A549 (cell line): ENCODE results near the gene DYNC1LI2. TPM values are rescaled to one million over a fixed set of nuclear protein-coding genes. Genes with fewer than 3 reads are reported as not detected.

Experiments used
- ATAC-seq, 2 experiments: fragments of 200-7000 bp in 1 of 2; fragments of >200 bp in 1 of 2; cut with Nextera tagmentation in 1 of 2; cut with Tn5 transposase in 1 of 2; 3 replicates each; pipeline versions ENCODE4 v1.8.0 to v1.9.1; 2018 to 2020; ENCODE audit warnings: mild to moderate bottlenecking in 1 of 2, moderate library complexity in 1 of 2
- CTCF ChIA-PET: fragments of 300-600 bp; sonication (Branson Sonifier 250); formaldehyde crosslinking; extraction: SDS; loops from one replicate; lab custom pipeline; 2021; ENCODE audit warnings: antibody characterized with exemption, inconsistent platforms; lab: Yijun Ruan, JAX
- POLR2A ChIA-PET: fragments of 350-600 bp; formaldehyde crosslinking; extraction: SDS; loops from one replicate; lab custom pipeline; 2021; ENCODE audit warnings: antibody characterized with exemption, inconsistent platforms; lab: Yijun Ruan, JAX
- DNase-seq, 2 experiments: peaks; one replicate each; pipeline versions ENCODE4 v3.0.0 to v3.0.0-alpha.2; 2011 to 2016; ENCODE audit warnings: low read depth in 1 of 2, low spot score in 1 of 2
- FAIRE-seq: peaks from 2 replicates; lab custom pipeline; 2011; peaks lifted over from hg19 to GRCh38; lab: Jason Lieb, UNC
- H3K27ac ChIP-seq, 2 experiments: fragments of >200 bp; sonication (Bioruptor Twin); formaldehyde crosslinking; 3 replicates each; pipeline ENCODE4 v1.5.1; 2016 to 2017
- H3K4me1 ChIP-seq: fragments of >200 bp; sonication (Bioruptor Twin); formaldehyde crosslinking; 3 replicates; pipeline ENCODE4 v1.6.1; 2016
- H3K4me2 ChIP-seq: fragments of >200 bp; sonication (Bioruptor Twin); formaldehyde crosslinking; 3 replicates; pipeline ENCODE4 v1.6.1; 2016
- H3K4me3 ChIP-seq: fragments of >200 bp; sonication (Bioruptor Twin); formaldehyde crosslinking; 3 replicates; pipeline ENCODE4 v1.5.1; 2016
- H3K9me3 ChIP-seq: fragments of >200 bp; sonication (Bioruptor Twin); formaldehyde crosslinking; 3 replicates; pipeline ENCODE4 v1.6.1; 2016
- BHLHE40 ChIP-seq: IDR thresholded peaks from 2 replicates; pipeline ENCODE4 v1.6.1; 2012; ENCODE audit warnings: low read depth, low read length, inconsistent platforms
- CBX2 ChIP-seq: fragments of 200-600 bp; sonication (generic); IDR thresholded peaks from 2 replicates; pipeline ENCODE4 v1.6.1; 2016; ENCODE audit warnings: low read depth, mild to moderate bottlenecking, borderline replicate concordance
- CEBPB ChIP-seq, 2 experiments: fragments of >200 bp in 1 of 2; sonication (Bioruptor Twin) in 1 of 2; formaldehyde crosslinking in 1 of 2; IDR thresholded peaks; 2 replicates each; pipeline ENCODE4 v1.6.1; 2012 to 2016
- CHD2 ChIP-seq: fragments of 150-350 bp; IDR thresholded peaks from 2 replicates; pipeline ENCODE4 v1.6.1; 2014; ENCODE audit warnings: low read length; ENCODE audit not compliant: partially characterized antibody
- CHD4 ChIP-seq: fragments of 200-600 bp; sonication (generic); IDR thresholded peaks from 2 replicates; pipeline ENCODE4 v1.6.1; 2016; ENCODE audit warnings: antibody characterized with exemption, mild to moderate bottlenecking, borderline replicate concordance
- EHF ChIP-seq: fragments of 250-450 bp; sonication (Bioruptor Pico); IDR thresholded peaks from 2 replicates; pipeline ENCODE4 v1.5.0; 2020; ENCODE audit warnings: mild to moderate bottlenecking
- ESRRA ChIP-seq: fragments of 150-350 bp; IDR thresholded peaks from 2 replicates; pipeline ENCODE4 v1.6.1; 2014; ENCODE audit warnings: mild to moderate bottlenecking, low read length, borderline replicate concordance
- FOXS1 ChIP-seq: fragments of 250-450 bp; sonication (Bioruptor Pico); IDR thresholded peaks from 2 replicates; pipeline ENCODE4 v1.5.0; 2020; ENCODE audit warnings: mild to moderate bottlenecking, moderate library complexity
- GATA3 ChIP-seq: IDR thresholded peaks from 2 replicates; pipeline ENCODE4 v1.6.1; 2012; ENCODE audit warnings: borderline replicate concordance
- JUNB ChIP-seq: fragments of >200 bp; sonication (Bioruptor Twin); formaldehyde crosslinking; IDR thresholded peaks from 2 replicates; pipeline ENCODE4 v1.6.1; 2016
- MAFK ChIP-seq: fragments of 450-650 bp; IDR thresholded peaks from 2 replicates; pipeline ENCODE4 v1.6.1; 2014; ENCODE audit not compliant: partially characterized antibody
- PBX3 ChIP-seq: IDR thresholded peaks from 2 replicates; pipeline ENCODE4 v1.6.1; 2012
- POLR2A ChIP-seq: IDR thresholded peaks from 2 replicates; pipeline ENCODE4 v1.6.1; 2012; ENCODE audit warnings: mild to moderate bottlenecking, low read length
- RAD21 ChIP-seq, 2 experiments: fragments of >200 bp in 1 of 2; sonication (Bioruptor Twin) in 1 of 2; formaldehyde crosslinking in 1 of 2; IDR thresholded peaks in 1 of 2; conservative IDR thresholded peaks in 1 of 2; 2 replicates in 1 of 2; 3 replicates in 1 of 2; pipeline ENCODE4 v1.6.1; 2012 to 2018; ENCODE audit warnings: inconsistent platforms in 1 of 2
- RCOR1 ChIP-seq: fragments of 150-350 bp; IDR thresholded peaks from 2 replicates; pipeline ENCODE4 v1.6.1; 2014; ENCODE audit warnings: antibody characterized with exemption, low read length, low read depth
- RFX5 ChIP-seq: fragments of 450-650 bp; IDR thresholded peaks from 2 replicates; pipeline ENCODE4 v1.7.1; 2014; ENCODE audit warnings: antibody characterized with exemption, mild to moderate bottlenecking, moderate library complexity
- SREBF2 ChIP-seq: fragments of 450-650 bp; IDR thresholded peaks from 2 replicates; pipeline ENCODE4 v1.6.1; 2014; ENCODE audit warnings: mild to moderate bottlenecking, moderate library complexity
- TFCP2L1 ChIP-seq: fragments of 250-450 bp; sonication (Bioruptor Pico); IDR thresholded peaks from 2 replicates; pipeline ENCODE4 v1.5.0; 2021; ENCODE audit warnings: mild to moderate bottlenecking
- ZC3H11A ChIP-seq: fragments of 450-650 bp; IDR thresholded peaks from 2 replicates; pipeline ENCODE4 v1.6.1; 2014; ENCODE audit warnings: antibody characterized with exemption, mild to moderate bottlenecking
- ZNF302 ChIP-seq: fragments of 250-450 bp; sonication (Bioruptor Pico); IDR thresholded peaks from 2 replicates; pipeline ENCODE4 v1.9.0; 2021; ENCODE audit warnings: inconsistent platforms, mild to moderate bottlenecking, moderate library complexity
- WGBS: methylation state at CpG from one replicate; pipeline ENCODE4 v1.1.6; 2017; ENCODE audit errors: missing lambda C conversion rate; 5-methylcytosine and 5-hydroxymethylcytosine counted together
- polyA plus RNA-seq, 4 experiments: library from polyadenylated mRNA; depleted of rRNA in 3 of 4; stranded (reverse); fragments of >200 nt; fragmentation: RNase III in 1 of 4; extraction: RNeasy Plus Mini Kit Qiagen cat#74134 plus additional on column Dnase treatment in 1 of 4; gene quantifications; 2 replicates in 3 of 4; 3 replicates in 1 of 4; pipeline ENCODE4 v1.2.3, GENCODE V29; 2011 to 2017
- TF ChIP-seq, protein P1 (sequence below): fragments of >200 bp; sonication (Bioruptor Twin); formaldehyde crosslinking; IDR thresholded peaks from 2 replicates; pipeline ENCODE4 v1.6.1; 2016
- TF ChIP-seq, protein P2 (sequence below): fragments of 250-450 bp; sonication (Bioruptor Pico); IDR thresholded peaks from 2 replicates; pipeline ENCODE4 v1.5.0; 2020; ENCODE audit warnings: low read depth, mild to moderate bottlenecking, moderate library complexity
- TF ChIP-seq, protein P3 (sequence below): fragments of 200-600 bp; sonication (generic); IDR thresholded peaks from 2 replicates; pipeline ENCODE4 v1.6.1; 2016; ENCODE audit warnings: antibody characterized with exemption, mild to moderate bottlenecking, moderate library complexity
- TF ChIP-seq, protein P4 (sequence below): fragments of >200 bp; sonication (Bioruptor Twin); formaldehyde crosslinking; IDR thresholded peaks from 3 replicates; pipeline ENCODE4 v1.6.1; 2016
- TF ChIP-seq, protein P5 (sequence below): IDR thresholded peaks from 2 replicates; pipeline ENCODE4 v1.6.1; 2012

The DYNC1LI2 gene
- polyA plus RNA-seq, 2 of the 4 experiments (the other 2 are of a cell fraction), result 96.5 to 112 TPM

DNA sequence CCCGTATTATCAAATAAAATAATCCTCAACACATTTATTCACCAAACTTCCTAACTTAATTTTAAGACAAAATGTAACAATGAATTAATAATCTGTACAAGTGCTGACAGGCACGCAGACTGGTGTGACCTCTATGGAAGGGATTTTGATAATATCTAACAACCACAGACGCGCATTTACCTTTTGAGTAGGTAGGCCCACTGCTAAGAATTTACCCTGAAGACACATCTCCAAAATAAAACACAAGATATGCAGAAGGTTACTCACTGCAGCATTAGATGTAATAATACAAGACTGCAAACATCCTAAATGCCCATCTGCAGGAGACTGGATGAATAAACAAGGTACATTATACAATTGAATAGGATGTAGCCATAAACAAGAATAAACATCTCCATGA lies 32.2 kb downstream of the DYNC1LI2 start:
- H3K9me3 ChIP-seq, result no peaks in the 10 kb centered on the region
- TF ChIP-seq EHF (CRISPR knock-in tag) (no peak), FOXS1 (CRISPR knock-in tag) (no peak), CHD2 (no peak), CHD4 (no peak), SREBF2 (no peak), ZC3H11A (no peak), CEBPB (IDR thresholded peaks at IDR 0.05) (no peak), ESRRA (no peak), BHLHE40 (no peak), MAFK (no peak)
- TF ChIP-seq, protein P1, sequence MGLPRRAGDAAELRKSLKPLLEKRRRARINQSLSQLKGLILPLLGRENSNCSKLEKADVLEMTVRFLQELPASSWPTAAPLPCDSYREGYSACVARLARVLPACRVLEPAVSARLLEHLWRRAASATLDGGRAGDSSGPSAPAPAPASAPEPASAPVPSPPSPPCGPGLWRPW, result no peak
- TF ChIP-seq, protein P2, sequence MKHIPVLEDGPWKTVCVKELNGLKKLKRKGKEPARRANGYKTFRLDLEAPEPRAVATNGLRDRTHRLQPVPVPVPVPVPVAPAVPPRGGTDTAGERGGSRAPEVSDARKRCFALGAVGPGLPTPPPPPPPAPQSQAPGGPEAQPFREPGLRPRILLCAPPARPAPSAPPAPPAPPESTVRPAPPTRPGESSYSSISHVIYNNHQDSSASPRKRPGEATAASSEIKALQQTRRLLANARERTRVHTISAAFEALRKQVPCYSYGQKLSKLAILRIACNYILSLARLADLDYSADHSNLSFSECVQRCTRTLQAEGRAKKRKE (CRISPR knock-in tag), result no peak
- TF ChIP-seq, protein P3, sequence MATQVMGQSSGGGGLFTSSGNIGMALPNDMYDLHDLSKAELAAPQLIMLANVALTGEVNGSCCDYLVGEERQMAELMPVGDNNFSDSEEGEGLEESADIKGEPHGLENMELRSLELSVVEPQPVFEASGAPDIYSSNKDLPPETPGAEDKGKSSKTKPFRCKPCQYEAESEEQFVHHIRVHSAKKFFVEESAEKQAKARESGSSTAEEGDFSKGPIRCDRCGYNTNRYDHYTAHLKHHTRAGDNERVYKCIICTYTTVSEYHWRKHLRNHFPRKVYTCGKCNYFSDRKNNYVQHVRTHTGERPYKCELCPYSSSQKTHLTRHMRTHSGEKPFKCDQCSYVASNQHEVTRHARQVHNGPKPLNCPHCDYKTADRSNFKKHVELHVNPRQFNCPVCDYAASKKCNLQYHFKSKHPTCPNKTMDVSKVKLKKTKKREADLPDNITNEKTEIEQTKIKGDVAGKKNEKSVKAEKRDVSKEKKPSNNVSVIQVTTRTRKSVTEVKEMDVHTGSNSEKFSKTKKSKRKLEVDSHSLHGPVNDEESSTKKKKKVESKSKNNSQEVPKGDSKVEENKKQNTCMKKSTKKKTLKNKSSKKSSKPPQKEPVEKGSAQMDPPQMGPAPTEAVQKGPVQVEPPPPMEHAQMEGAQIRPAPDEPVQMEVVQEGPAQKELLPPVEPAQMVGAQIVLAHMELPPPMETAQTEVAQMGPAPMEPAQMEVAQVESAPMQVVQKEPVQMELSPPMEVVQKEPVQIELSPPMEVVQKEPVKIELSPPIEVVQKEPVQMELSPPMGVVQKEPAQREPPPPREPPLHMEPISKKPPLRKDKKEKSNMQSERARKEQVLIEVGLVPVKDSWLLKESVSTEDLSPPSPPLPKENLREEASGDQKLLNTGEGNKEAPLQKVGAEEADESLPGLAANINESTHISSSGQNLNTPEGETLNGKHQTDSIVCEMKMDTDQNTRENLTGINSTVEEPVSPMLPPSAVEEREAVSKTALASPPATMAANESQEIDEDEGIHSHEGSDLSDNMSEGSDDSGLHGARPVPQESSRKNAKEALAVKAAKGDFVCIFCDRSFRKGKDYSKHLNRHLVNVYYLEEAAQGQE, result no peak
- TF ChIP-seq, protein P4, sequence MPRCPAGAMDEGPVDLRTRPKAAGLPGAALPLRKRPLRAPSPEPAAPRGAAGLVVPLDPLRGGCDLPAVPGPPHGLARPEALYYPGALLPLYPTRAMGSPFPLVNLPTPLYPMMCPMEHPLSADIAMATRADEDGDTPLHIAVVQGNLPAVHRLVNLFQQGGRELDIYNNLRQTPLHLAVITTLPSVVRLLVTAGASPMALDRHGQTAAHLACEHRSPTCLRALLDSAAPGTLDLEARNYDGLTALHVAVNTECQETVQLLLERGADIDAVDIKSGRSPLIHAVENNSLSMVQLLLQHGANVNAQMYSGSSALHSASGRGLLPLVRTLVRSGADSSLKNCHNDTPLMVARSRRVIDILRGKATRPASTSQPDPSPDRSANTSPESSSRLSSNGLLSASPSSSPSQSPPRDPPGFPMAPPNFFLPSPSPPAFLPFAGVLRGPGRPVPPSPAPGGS, result no peak
- TF ChIP-seq, all 56 proteins: peak for 0
- Histone ChIP-seq H3K27ac (no peak overlapping the region), H3K4me1 (no peaks in the 10 kb centered on the region), H3K4me2 (no peak overlapping the region), H3K4me3 (no peak overlapping the region)
- FAIRE-seq (peak; percentile 70), DNase-seq (no peak), ATAC-seq (no peak)
- WGBS, result 91% methylated on average over 4 of the region's 4 CpGs
- ChIA-PET POLR2A (no interaction called here), CTCF (interaction anchor here (2.0 kb wide), 1 partner anchor 57 kb away, joined by 4 read pairs; no protein-coding TSS in a partner anchor)

DNA sequence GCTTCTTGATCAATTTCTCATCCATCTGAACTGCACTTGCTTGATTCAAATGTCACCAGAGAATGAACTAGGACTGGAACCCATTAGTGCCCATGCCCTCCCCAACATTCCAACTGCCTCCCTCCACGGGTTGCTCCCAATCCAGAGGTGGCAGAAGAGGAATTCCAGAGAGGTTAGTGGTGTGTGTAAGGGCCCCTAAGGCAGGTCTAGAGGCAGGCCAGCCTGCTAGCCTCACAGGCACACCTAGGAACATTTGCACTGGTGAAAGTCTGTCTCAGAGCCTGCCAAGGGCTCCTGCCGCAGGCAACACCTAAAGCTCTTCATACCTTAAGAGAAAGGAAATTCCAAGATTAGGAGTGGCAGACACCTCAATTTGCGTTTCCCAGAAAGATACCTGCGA lies 33.6 kb downstream of the DYNC1LI2 start:
- no peak; a peak in 1 of 6 replicates for ATAC-seq
- no peak for DNase-seq
- CTCF ChIA-PET, result interaction anchor here (1.4 to 3.6 kb wide), 2 partner anchors 10 to 23 kb away, joined by 3 to 19 read pairs; no protein-coding TSS in a partner anchor

More for the DNA sequence above, 33.6 kb downstream of the DYNC1LI2 start:
- no peak for FAIRE-seq
- Histone ChIP-seq H3K4me3 (no peak overlapping the region), H3K4me2 (no peak overlapping the region), H3K9me3 (no peaks in the 10 kb centered on the region), H3K27ac (no peak overlapping the region), H3K4me1 (no peaks in the 10 kb centered on the region)
- TF ChIP-seq BHLHE40, result no peak
- no peak for TF ChIP-seq ZNF302 (CRISPR knock-in tag)
- no peak for TF ChIP-seq RCOR1
- TF ChIP-seq, protein P1, result no peak
- no peak for TF ChIP-seq SREBF2
- TF ChIP-seq TFCP2L1 (CRISPR knock-in tag), result no peak
- TF ChIP-seq CBX2, result no peak
- TF ChIP-seq, protein P5, sequence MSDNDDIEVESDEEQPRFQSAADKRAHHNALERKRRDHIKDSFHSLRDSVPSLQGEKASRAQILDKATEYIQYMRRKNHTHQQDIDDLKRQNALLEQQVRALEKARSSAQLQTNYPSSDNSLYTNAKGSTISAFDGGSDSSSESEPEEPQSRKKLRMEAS, result no peak
- no peak for TF ChIP-seq GATA3
- no peak for TF ChIP-seq PBX3
- no peak for TF ChIP-seq POLR2A
- TF ChIP-seq RAD21 (conservative IDR thresholded peaks at IDR 0.05 in 1 of 2, IDR thresholded peaks at IDR 0.05 in 1 of 2), result no peak
- no peak for TF ChIP-seq CHD2
- no peak for TF ChIP-seq JUNB
- no peak for TF ChIP-seq RFX5
- POLR2A ChIA-PET, result no interaction called here
- 75% methylated on average over 4 of the region's 4 CpGs for WGBS
